ENCODE results near the gene ZBTB5. TPM values are rescaled to one million over a fixed set of nuclear protein-coding genes. Genes with fewer than 3 reads are reported as not detected.

ZBTB5 gene
- polyA plus RNA-seq, 2 of the 4 experiments (the other 2 are of a cell fraction): 12.4 to 18.1 TPM

- no peak for TF ChIP-seq EHF (CRISPR knock-in tag; IDR thresholded peaks at IDR 0.05)
- no peak for TF ChIP-seq ZNF302 (CRISPR knock-in tag; IDR thresholded peaks at IDR 0.05)
- TF ChIP-seq HES2 (IDR thresholded peaks at IDR 0.05): no peak
- TF ChIP-seq CBX2 (IDR thresholded peaks at IDR 0.05; ENCODE audit: borderline replicate concordance, low read depth): no peak
- TF ChIP-seq CEBPB (IDR thresholded peaks at IDR 0.05): no peak
- WGBS (ENCODE audit: missing lambda C conversion rate): 89% methylated on average over 1 of the region's 1 CpG
- ATAC-seq: no peak
- ChIA-PET CTCF (interaction anchor here (1.4 to 3.8 kb wide), 3 partner anchors 10 to 42 kb away, joined by 3 to 15 read pairs (median 5); no protein-coding TSS in a partner anchor), POLR2A (interaction anchor here (1.7 kb wide), 1 partner anchor 9 kb away, joined by 9 read pairs; the partner anchor contains the start of gene ZBTB5)
- DNase-seq (ENCODE audit: low read depth in 1 of 2, low spot score in 1 of 2): no peak
- Histone ChIP-seq H3K4me3 (no peak overlapping the region), H3K4me2 (no peak overlapping the region), H3K27ac (no peak overlapping the region), H3K9me3 (no peaks in the 10 kb centered on the region), H3K4me1 (peaks cover 59% of the 10 kb centered on the region)
- FAIRE-seq: no peak
These were observed 8.4 kb downstream of the ZBTB5 start for GRCh38 chr9:37456817-37457216.

GRCh38 chr9:37455884-37456647 lies 9.2 kb downstream of the ZBTB5 start:
- Histone ChIP-seq H3K27ac (no peak overlapping the region), H3K4me1 (peaks cover 57% of the 10 kb centered on the region), H3K9me3 (no peaks in the 10 kb centered on the region), H3K4me3 (no peak overlapping the region), H3K4me2 (no peak overlapping the region)
- 80% methylated on average over 7 of the region's 7 CpGs for WGBS (ENCODE audit: missing lambda C conversion rate)
- DNase-seq (ENCODE audit: low read depth in 1 of 2, low spot score in 1 of 2) (no peak), ATAC-seq (no peak), FAIRE-seq (no peak)
- TF ChIP-seq RAD21 (conservative IDR thresholded peaks at IDR 0.05 in 1 of 2, IDR thresholded peaks at IDR 0.05 in 1 of 2) (no peak), NR3C1 (IDR thresholded peaks at IDR 0.05) (no peak), CHD4 (IDR thresholded peaks at IDR 0.05; ENCODE audit: borderline replicate concordance) (no peak), ZNF302 (CRISPR knock-in tag; IDR thresholded peaks at IDR 0.05) (no peak), NPAS2 (CRISPR knock-in tag; IDR thresholded peaks at IDR 0.05; ENCODE audit: borderline replicate concordance) (no peak), MAZ (IDR thresholded peaks at IDR 0.05; ENCODE audit: borderline replicate concordance, low read depth, low read length) (no peak), HDAC2 (IDR thresholded peaks at IDR 0.05) (no peak), KDM5A (IDR thresholded peaks at IDR 0.05) (no peak), POLR2A (IDR thresholded peaks at IDR 0.05; ENCODE audit: low read length) (no peak), MAFK (IDR thresholded peaks at IDR 0.05; ENCODE audit: partially characterized antibody) (no peak), ZSCAN20 (CRISPR knock-in tag; IDR thresholded peaks at IDR 0.05) (no peak), JUNB (IDR thresholded peaks at IDR 0.05) (no peak), TFCP2L1 (CRISPR knock-in tag; IDR thresholded peaks at IDR 0.05) (no peak), ZC3H11A (IDR thresholded peaks at IDR 0.05) (no peak), RCOR1 (IDR thresholded peaks at IDR 0.05; ENCODE audit: low read depth, low read length) (no peak)
- POLR2A ChIA-PET: interaction anchor here (1.7 kb wide), 1 partner anchor 10 kb away, joined by 9 read pairs; the partner anchor contains the start of gene ZBTB5
- CTCF ChIA-PET: interaction anchor here (2.0 to 3.8 kb wide), 2 partner anchors 14 to 41 kb away, joined by 5 to 15 read pairs; no protein-coding TSS in a partner anchor

GRCh38 chr9:37454238-37454637 lies 11.0 kb downstream of the ZBTB5 start:
- no peak overlapping the region for H3K27ac ChIP-seq
- no peak for FAIRE-seq
- POLR2A ChIA-PET: no interaction called here
- no peak for ATAC-seq
- CTCF ChIA-PET: interaction anchor here (1.3 to 1.4 kb wide), 2 partner anchors 9 to 459 kb away, joined by 3 to 4 read pairs; no protein-coding TSS in a partner anchor
- H3K4me1 ChIP-seq: peaks cover 57% of the 10 kb centered on the region
- H3K4me2 ChIP-seq: peak overlapping the region; percentile 32; the same call in 1 of the 3 replicates
- no peaks in the 10 kb centered on the region for H3K9me3 ChIP-seq
- no peak overlapping the region for H3K4me3 ChIP-seq
- no peak for DNase-seq (ENCODE audit: low read depth in 1 of 2, low spot score in 1 of 2)
- TF ChIP-seq POLR2A (IDR thresholded peaks at IDR 0.05; ENCODE audit: low read length) (no peak), HDAC2 (IDR thresholded peaks at IDR 0.05) (no peak), CTCF (IDR thresholded peaks at IDR 0.05) (no peak), MYC (IDR thresholded peaks at IDR 0.05; ENCODE audit: borderline replicate concordance, low read length) (no peak), RNF2 (IDR thresholded peaks at IDR 0.05; ENCODE audit: borderline replicate concordance, low read depth) (no peak), RARB (CRISPR knock-in tag; IDR thresholded peaks at IDR 0.05) (no peak), NPAS2 (CRISPR knock-in tag; IDR thresholded peaks at IDR 0.05; ENCODE audit: borderline replicate concordance) (no peak), GATA3 (IDR thresholded peaks at IDR 0.05; ENCODE audit: borderline replicate concordance) (no peak), FOXS1 (CRISPR knock-in tag; IDR thresholded peaks at IDR 0.05) (no peak), ATOH8 (CRISPR knock-in tag; IDR thresholded peaks at IDR 0.05; ENCODE audit: low read depth) (no peak), HMGXB4 (CRISPR knock-in tag; IDR thresholded peaks at IDR 0.05; ENCODE audit: borderline replicate concordance) (no peak), NFE2L2 (conservative IDR thresholded peaks at IDR 0.05; ENCODE audit: low read length) (no peak), CHD2 (IDR thresholded peaks at IDR 0.05; ENCODE audit: low read length, partially characterized antibody) (no peak), KDM1A (IDR thresholded peaks at IDR 0.05; ENCODE audit: low read depth) (no peak), ZNF302 (CRISPR knock-in tag; IDR thresholded peaks at IDR 0.05) (no peak), SMC3 (IDR thresholded peaks at IDR 0.05) (no peak), CEBPB (IDR thresholded peaks at IDR 0.05) (no peak)

Measured in A549 (cell line).